GM18520 (cell line): Measurements from ENCODE around the gene HSDL2.
"Not testable (repeated sequence)": the region's sequence is repeated elsewhere in the genome, so short reads cannot be mapped to it uniquely, and the experiment has no call there.

Source experiments
- ATAC-seq: cut with Tn5 transposase; IDR thresholded peaks from one replicate; pipeline ENCODE4 v1.9.1; 2021; ENCODE audit not compliant: unreplicated experiment

Gene HSDL2

DNA sequence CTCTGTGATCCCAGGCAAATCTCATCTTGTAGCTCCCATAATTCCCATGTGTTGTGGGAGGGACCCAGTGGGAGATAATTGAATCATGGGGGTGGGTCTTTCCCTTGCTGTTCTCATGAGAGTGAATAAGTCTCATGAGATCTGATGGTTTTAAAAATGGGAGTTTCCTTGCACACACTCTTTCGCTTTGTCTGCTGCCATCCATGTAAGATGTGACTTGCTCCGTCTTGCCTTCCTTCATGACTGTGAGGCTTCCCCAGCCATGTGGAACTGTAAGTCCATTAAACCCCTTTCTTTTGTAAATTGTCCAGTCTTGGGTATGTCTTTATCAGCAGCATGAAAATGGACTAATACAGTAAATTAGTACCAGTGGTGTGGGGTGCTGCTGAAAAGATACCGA, 14.7 kb upstream of the HSDL2 start:
- not testable (repeated sequence) for ATAC-seq

DNA sequence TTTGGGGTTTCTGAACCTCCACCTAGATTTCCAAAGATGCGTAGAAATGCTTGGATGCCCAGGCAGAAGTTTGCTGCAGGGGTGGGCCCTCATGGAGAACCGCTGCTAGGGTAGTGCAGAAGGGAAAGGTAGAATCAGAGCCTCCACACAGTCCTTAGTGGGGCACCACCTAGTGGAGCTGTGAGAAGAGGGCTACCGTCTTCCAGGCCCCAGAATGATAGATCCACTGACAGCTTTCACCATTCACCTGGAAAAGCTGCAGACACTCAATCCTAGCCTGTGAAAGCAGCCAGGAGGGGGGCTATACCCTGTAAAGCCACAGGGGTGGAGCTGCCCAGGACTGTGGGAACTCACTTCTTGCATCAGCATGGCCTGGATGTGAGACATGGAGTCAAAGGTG, 13.3 kb upstream of the HSDL2 start:
- ATAC-seq, result no peak

DNA sequence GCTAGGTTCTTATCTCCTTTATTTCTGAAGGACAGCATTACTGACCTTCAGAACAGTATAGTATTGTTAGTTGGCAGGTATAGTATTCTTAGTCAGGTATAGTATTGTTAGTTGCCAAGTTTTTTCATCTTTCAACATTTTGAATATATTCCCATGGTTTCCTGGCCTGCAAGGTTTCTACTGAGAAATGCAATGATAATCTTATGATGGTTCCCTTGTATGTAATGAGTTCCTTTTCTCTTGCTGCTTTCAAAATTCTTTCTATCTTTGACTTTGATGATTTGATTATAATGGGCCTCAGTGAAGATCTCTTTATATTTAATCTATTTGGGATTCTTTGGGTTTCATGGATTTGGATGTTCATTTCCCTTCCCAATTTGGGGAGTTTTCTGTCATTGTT, 12.4 kb upstream of the HSDL2 start:
- no peak for ATAC-seq

DNA sequence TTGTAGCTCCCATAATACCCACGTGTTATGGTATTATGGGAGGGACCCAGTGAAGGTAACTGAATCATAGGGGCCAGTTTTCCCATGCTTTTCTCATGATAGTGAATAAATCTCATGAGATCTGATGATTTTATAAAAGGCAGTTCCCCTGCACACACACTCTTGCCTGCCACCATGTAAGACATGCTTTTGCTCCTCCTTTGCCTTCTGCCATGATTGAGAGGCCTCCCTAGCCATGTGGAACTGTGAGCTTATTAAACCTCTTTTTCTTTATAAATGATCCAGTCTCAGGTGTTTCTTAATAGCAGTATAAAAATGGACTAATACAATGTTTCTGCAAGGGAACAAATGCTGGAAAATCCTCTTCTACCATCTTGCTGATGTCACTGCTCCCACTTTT, 10.1 kb upstream of the HSDL2 start:
- ATAC-seq, result no peak

DNA sequence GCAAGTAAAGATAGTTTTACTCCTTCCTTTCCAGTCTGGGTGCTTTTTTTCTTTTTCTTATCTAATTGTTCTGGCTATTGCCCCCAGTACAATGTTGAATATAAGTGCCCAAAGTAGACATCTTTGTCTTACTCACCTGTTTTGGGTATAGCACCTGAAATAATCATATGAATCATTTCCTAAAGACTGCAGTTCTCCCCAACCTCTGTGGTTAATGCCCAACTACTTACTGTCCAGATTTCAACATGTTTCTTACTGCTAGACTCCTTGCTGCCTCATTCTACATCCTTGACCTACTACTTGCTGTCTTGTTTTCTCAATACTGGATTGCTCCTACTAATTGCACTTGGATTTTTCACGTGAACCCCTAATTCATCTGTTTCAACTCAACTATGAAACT, 8.8 kb upstream of the HSDL2 start:
- no peak for ATAC-seq

DNA sequence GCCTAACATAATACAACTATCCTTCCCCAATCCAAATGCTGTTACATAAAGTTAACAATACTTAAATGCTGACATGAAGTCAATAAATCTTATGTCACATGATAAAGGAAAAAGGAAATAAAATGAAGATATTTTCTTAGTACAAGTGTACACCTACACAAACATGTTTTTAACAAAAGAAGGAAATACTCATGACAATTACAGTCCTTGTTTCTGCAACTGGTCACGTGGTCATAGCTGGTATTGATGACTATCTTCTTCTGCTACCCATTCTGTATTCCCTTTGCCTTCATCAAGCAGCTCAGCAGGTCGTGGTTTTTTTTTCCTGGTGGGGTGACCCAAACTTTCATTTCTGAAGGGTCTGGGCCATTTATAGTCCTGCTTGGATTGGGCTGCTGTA, 6.2 kb upstream of the HSDL2 start:
- not testable (repeated sequence) for ATAC-seq

DNA sequence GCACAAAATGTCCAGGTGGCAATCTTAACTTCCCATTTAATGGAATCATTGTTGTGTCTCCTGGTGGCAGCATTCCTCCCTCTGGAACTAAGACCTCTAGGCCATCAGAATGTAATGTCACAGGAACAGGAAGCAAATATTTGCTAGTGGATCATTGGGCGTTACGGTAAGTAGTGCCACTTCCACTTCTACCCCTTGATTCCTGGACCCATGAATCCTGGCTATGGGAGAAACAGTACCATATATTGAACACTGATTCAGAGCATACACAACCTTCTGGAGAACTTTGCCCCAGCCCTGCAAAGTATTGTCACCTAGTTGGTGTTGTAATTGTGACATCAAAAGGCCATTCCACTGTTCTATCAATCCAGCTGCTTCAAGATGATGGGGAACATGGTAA, 5.7 kb upstream of the HSDL2 start:
- not testable (repeated sequence) for ATAC-seq

DNA sequence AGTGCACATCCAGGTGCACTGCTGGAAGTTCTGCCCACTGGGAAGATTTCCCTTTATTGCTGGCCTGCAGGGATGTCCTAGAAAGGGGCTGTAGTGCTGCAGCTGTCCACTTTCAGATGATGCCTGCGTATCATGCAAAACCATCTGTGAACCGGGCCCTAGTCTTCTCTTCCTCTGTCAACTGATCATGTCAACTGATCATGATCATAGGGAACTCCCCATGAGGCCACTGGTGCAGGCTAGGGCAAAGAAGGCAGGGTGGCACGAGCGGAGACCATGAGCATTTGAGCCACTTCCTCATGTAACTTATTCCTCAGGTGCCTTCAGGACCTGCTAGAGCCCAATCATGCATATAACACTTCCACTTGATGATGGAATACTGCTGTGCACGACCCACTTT, 4.5 kb upstream of the HSDL2 start:
- no peak for ATAC-seq

DNA sequence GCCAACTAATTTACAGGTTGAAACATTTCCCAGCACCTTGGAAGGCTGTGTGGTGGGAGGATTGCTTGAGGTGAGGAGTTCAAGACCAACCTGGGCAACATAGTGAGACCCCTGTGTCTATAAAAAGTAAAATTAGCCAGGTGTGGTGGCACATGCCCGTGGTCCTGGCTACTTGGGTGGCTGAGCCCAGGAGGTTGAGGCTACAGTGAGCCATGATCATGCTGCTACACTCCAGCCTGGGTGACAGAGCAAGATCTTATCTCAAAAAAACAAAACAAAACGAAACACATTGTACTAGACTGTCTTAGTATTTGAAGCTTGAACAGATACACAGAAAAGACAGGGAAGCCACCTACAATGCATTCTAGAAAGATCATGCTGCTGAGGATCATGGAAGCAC, 2.8 kb upstream of the HSDL2 start:
- ATAC-seq, result no peak

DNA sequence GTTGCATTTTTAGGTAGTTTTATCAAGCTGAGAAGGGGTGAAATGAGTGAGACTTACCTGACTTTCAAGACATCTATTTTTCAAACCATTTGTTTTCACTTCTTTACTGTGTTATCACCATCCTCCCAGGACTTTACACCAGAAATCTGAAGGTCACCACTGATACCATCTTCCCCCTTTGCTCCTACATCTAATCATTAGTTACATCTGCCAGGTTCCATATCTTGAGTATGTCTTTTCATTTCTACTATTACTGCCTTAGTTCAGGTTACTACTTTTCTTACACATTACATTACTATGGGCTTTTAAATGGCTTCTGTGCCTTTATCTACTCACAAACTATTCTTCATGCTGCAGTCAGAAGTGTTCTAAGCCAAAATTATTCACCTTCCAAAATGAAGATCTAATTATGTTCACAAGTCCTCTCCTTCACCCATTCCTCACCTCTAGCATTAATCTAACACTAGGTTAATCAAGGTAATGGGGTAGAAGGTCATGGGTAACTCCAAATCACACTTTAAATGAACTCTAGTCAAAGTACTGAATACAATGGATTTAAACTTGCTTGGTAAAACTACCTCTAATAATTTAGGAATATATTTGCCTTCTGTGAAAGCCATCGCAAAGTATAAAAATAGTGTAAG, 2.1 kb upstream of the HSDL2 start:
- no peak for ATAC-seq

DNA sequence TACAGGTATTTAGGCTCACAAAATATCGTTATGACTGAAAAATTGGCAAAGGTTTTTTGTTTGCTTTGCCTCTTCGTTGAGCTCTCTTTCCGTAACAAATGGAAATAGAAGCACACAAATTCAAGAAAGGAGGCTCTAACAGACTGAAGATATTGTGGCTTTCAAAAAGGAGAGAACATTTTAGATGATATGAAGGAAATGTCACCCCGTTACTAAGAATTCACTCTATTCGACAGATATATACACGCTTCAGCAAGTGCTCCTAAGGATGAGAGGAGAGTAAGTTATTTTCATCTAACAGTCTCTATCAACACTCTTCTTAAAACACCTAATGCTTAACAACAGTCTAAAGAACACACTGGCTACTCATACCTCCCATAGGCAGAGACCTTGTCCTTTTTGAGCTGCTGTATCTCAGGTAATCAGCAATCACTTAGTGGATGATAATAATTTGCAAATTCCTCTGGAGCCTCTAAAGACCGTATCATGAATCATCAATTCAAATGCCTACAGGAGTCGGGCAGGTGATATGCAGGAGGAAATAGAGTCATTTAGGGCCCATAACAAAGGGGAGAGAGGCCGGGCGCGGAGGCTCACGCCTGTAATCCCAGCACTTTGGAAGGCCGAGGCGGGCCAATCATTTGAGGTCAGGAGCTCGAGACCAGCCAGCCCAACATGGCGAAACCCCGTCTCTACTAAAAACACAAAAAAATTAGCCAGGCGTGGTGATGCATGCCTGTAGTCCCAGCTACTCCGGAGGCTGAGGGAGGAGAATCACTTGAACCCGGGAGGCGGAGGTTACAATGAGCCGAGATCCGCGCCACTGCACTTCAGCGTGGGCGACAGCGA, 1.4 kb upstream of the HSDL2 start:
- no peak for ATAC-seq

DNA sequence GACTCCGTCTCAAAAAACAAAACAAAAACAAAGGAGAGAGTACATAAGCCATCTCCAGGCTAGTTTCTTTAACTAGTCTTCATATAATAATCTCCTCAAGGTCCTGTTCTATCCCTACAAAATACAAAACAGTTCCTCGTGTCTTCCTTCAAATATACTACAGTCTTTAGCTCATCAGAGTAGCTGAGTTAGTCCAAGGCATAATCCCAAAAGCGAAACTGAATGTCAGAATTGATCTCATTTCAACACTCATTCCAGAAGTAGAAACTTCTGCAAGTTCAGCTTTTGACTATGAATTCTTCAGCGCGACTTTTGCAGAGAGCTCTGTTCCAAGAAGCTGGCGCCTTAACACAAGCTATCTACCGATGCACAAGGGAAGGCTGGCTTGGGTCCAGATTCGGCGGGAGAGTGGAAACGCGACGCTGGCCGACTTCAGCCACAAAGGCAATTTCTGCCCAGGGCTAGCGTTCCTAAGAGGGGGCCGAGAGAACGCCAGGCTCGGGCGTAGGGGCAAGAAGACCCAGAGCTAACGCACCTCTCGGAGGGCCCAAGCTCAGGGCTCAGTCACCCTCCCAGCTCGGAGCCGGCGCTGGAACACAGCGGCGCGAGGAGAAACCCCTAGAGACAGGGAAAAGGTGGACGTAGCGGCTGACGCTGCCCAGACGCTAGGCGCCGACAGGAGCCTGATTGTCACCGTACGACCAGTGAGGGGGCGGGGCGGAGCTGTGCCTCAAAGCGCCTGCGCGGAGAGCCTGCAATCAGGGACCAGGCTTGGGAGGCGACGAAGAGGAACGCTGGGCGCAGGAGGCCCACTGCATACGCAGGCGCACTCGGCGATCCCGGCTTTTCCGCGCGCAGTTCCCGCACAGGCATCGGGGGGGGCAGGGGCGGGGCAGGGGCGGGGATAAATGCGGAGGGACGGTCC, 469 bp upstream of the HSDL2 start:
- peak; percentile 74 for ATAC-seq

DNA sequence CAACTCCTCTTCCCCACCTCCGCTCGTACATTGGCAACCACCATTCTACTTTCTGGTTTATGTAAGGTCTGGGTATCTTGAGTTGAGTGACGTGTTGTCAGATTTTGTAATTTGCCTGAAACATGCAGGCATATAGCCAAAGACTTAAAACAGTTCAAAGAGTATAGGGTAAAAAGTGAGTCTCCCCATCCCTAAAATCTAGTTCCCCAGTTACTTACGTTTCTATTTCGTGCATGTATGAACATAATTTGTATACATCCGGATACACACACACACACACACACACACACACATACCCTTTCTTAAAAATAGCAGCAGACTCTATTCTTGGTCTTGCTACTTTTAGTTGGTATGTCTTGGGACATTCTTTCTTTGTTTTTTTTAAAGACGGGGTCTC, 915 bp downstream of the HSDL2 start:
- no peak for ATAC-seq

DNA sequence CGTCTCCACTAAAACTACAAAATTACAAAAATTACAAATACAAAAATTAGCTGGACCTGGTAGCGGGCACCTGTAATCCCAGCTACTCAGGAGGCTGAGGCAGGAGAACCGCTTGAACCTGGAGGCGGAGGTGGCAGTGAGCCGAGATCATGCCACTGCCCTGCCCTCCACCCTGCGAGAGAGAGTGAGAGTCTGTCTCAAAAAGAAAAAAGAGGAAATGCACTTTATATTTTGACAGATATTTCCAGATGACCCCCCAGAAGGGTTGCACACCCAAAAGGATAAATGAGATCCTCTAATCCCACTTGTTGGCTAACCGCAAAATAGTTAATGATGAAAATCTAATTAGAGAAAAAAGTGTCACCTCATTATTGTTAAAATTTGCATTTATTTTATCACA, 2.2 kb downstream of the HSDL2 start:
- ATAC-seq, result no peak

DNA sequence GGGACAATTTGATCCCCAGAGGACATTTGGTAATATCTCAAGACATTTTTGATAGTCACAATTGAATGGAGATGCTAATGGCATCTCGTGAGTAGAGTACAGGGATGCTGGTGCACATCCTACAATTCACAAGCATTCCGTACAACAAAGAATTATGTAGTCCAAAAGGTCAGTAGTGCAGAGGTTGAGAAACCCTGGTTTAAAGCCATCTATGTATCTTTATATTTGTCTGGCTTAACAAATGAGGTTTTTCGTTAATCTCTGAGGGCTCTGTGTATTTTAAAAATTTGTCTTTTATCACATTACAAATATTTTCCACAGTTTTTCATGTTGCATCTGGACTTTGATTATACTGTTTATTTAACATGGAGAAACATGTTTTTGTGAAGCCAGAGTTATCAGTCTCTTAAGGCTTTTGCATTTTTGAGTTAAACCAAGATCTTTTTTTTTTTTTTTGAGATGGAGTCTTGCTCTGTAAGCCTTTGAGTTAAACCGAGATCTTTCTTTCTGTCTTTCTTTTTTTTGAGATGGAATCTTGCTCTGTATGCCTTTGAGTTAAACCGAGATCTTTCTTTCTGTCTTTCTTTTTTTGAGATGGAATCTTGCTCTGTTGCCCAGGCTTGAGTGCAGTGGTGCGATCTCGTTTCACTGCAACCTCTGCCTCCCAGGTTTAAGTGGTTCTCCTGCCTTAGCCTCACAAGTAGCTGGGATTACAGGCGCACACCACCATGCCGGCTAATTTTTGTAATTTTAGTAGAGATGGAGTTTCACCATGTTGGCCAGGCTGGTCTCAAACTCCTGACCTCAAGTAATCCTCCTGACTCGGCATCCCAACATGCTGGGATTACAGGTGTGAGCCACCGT, 2.8 kb downstream of the HSDL2 start:
- ATAC-seq, result no peak

DNA sequence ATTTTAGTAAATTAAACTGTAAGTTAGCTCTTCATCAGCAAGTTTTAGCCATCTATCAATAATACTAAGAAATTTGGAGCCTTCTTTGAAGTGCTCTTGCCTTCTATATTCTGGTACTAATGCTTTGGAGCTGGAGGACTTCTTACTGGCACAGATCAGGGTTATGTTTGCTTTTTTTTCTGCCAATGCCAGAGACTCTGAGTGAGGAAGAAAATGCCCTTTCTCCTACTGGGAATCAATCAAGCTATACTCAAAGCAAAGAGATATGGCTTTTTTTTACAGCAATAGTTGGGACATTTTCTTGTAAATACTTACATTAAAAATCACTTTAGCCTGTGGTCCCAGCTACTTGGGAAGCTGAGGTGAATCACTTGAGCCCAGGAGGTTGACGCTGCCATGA, 4.3 kb downstream of the HSDL2 start:
- ATAC-seq, result no peak

DNA sequence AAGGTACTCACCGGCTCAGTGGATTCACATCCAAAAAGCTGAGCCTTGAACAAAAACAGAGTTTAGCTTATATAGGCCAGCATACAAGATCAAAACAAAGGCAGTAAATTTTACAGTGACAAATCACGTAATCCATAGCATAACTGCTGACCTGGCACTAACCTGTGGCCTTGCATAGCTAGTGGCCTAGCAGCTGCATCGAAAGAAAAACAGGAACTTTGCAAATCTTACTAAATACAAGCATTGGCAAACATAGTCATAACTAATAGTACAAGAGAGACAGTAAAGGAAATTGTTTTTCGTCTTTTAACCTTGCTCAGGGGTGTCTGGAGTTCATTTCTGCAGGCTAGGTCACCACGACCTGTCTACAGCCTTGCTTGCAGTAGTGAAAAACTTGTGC, 4.8 kb downstream of the HSDL2 start:
- ATAC-seq, result no peak

DNA sequence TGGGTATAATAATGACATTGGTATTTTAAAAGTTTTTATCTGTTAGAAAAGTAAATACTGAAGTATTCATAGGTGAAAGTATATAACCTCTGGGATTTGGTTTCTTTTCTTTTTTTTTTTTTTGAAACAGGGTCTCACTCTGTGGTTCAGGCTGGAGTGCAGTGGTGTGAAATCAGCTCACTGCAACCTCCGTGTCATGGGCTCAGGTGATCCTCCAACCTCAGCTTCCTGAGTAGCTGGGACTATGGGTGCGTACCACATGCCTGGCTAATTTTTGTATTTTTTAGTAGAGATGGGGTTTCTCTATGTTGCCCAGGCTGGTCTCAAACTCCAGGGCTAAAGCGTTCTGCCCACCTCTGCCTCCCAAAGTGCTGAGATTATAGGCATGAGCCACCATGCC, 7.2 kb downstream of the HSDL2 start:
- ATAC-seq, result no peak

DNA sequence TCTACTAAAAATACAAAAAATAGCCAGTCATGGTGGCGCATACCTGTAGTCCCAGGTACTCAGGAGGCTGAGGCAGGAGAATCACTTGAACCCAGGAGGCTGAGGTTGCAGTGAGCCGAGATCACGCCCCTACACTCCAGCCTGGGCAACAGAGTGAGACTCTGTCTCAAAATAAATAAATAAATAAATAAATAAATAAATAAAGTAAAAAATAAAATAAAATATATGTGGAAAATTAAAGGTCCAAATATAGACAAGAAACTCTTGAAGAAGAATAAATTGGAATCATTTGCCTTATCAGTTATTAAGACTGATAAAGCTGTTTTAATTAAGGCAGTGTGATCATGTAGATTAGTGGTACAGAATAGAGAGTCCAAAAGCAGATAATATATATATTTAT, 10.0 kb downstream of the HSDL2 start:
- ATAC-seq, result not testable (repeated sequence)

DNA sequence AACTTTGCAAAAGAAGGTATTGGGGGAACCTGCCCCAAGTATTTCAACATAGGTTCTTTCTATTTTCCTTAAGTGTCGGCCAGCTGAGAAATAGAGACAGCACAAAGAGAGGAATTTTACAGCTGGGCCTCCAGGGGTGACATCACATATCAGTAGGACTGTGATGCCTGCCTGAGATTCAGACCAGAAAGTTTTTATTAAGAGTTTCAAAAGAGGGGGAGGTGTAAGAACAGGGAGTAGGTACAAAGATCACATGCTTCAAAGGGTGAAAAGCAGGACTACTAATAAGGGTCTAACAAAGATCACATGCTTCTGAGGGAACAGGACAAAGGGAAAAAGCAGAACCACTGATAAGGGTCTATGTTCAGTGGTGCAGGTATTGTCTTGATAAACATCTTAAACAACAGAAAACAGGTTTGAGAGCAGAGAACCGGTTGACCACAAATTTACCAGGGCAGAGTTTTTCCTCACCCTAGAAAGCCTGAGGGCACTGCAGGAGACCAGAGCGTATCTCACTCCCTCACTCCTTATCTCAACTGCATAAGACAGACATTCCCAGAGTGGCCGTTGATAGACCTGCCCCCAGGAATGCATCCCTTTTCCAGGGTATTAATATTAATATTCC, 12.1 kb downstream of the HSDL2 start:
- ATAC-seq, result not testable (repeated sequence)
